ENCODE data around the gene AKAP5.

Gene AKAP5

DNA sequence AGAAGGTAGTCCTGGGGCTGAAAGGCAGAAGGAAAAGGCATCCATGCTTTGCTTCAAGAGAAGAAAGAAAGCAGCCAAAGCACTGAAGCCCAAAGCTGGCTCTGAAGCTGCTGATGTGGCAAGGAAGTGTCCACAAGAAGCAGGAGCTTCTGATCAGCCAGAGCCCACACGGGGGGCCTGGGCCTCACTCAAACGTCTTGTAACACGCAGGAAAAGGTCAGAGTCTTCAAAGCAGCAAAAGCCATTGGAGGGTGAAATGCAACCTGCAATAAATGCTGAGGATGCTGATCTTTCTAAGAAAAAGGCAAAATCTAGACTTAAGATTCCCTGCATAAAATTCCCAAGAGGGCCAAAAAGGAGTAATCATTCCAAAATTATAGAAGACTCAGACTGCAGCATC is 3.2 kb downstream of the AKAP5 start:
- DNase-seq (ENCODE audit: low read depth): no peak
- H3K4me3 ChIP-seq (ENCODE audit: low read length): no peak overlapping the region
- TF ChIP-seq, protein P1, sequence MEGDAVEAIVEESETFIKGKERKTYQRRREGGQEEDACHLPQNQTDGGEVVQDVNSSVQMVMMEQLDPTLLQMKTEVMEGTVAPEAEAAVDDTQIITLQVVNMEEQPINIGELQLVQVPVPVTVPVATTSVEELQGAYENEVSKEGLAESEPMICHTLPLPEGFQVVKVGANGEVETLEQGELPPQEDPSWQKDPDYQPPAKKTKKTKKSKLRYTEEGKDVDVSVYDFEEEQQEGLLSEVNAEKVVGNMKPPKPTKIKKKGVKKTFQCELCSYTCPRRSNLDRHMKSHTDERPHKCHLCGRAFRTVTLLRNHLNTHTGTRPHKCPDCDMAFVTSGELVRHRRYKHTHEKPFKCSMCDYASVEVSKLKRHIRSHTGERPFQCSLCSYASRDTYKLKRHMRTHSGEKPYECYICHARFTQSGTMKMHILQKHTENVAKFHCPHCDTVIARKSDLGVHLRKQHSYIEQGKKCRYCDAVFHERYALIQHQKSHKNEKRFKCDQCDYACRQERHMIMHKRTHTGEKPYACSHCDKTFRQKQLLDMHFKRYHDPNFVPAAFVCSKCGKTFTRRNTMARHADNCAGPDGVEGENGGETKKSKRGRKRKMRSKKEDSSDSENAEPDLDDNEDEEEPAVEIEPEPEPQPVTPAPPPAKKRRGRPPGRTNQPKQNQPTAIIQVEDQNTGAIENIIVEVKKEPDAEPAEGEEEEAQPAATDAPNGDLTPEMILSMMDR (conservative IDR thresholded peaks at IDR 0.05; ENCODE audit: low read length): no peak

DNA sequence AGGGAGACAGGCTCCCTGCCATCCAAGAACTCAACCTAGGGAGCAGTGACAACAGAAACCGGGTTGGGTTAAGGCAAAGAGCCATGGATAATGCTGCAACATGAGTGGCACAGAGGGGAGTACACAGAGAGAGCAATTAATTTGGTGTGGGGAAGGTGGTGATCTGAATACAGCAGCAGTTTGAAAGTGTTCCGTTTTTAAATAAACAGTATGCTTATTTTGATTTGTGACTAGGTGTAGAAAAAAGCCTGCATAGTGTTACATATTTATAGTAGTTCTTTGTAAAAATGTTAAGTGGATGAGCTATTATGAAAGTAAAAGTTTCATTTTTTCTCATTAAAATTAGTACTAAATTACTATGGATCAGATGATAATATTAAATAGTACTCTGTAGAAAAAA is 8.7 kb downstream of the AKAP5 start:
- H3K4me3 ChIP-seq (ENCODE audit: low read length): no peak overlapping the region
- no peak for DNase-seq (ENCODE audit: low read depth)
- TF ChIP-seq, protein P1 (conservative IDR thresholded peaks at IDR 0.05; ENCODE audit: low read length): no peak

DNA sequence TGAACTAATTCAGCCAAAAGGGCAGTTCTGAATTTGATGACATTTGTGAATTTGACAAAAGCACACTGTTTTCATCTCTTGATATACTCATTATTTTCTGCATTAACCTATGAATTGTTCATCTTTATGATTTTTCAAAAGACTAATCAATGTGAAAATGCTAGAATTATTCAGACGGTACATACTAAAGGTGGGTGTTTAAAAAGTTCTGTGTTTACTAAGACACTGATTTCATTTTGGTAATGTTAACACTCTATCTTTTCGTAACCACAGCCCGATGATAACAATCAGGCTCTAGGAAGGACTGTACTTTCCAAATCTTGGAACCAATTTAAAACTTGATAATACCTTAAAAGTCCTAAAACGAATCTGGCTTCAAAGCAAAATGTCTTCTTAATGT is 9.4 kb downstream of the AKAP5 start:
- no peak for DNase-seq (ENCODE audit: low read depth)
- TF ChIP-seq, protein P1 (conservative IDR thresholded peaks at IDR 0.05; ENCODE audit: low read length): no peak

DNA sequence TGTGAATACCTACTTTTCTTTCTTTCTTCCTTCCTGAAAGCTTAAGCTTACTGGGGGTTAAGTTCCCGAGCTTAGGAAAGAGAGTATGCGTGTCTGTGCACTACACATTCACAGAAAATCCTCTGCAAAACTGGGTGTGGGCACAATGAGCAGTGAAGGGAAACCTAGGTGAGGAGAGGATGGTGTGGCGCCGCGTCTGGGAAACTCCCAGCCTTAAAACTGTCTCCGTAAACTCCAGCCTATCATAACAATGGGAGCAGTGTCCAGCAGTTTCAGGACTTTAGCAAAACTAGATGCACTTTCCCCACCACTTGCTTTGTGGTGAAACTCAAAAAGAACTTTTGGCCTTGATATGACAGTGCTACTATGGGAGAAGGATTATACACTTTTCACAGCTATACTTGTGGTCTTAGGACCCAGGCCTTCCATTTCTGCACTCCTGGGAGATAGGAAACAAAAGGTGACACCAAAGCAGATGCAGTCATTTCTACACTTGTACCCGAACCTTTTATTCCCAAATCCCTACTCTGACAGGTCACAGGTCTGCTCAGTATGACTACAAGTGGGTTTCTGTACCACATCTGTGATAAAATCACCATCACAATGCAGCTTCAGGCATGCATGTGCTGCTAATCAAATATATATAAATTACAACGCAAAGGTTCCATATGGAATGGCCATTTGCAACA is 10.4 kb downstream of the AKAP5 start:
- H3K4me3 ChIP-seq (ENCODE audit: low read length): no peak overlapping the region
- no peak for DNase-seq (ENCODE audit: low read depth)
- TF ChIP-seq, protein P1 (conservative IDR thresholded peaks at IDR 0.05; ENCODE audit: low read length): no peak

More for the DNA sequence above, 9.4 kb downstream of the AKAP5 start:
- no peak overlapping the region for H3K4me3 ChIP-seq (ENCODE audit: low read length)

DNA sequence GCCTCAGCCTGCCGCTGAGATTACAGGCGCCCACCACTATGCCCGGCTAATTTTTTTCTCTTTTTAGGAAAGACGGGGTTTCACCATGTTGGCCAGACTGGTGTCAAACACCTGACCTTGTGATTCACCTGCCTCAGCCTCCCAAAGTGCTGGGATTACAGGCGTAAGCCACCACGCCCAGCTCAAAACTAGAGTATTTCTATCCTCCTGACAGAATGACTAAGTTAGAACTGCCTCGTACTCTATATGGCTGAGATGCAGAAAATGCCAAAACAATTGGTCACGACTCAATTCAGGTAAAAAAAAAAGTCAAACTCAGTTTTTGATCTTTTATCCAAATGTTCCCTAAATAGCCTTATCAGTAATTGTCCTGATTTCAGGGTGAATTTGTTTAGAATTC is 11.1 kb downstream of the AKAP5 start:
- no peak overlapping the region for H3K4me3 ChIP-seq (ENCODE audit: low read length)
- TF ChIP-seq, protein P1 (conservative IDR thresholded peaks at IDR 0.05; ENCODE audit: low read length): no peak
- DNase-seq (ENCODE audit: low read depth): no peak

DNA sequence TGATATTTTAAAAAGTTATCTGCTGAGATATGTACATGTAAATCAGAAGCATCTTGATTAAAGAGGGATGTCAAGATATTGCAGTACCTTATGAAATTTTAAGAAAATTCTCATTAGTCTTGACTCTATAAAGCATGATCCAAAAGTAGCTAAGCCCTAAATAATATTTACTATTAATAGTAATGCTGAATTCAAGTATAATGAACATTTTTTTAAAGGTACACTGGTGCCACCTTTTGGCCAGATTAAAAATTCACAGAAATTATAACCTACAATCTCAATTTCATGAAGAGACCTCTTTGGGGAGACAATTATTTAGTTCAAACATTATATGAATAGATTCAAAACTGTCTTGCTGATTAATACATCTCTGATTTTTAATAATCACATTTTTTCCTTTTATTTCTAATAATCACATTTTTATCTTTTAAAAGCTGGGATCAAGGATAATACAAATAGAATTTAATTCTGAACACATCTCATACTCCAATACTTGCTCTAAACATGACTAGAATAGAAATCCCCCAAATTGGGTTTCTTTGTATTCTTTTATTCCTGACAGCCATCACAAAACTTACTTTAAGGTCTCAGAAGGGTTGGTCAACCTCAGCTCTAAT is 13.4 kb downstream of the AKAP5 start:
- peak; percentile 13 for DNase-seq (ENCODE audit: low read depth)
- no peak overlapping the region for H3K4me3 ChIP-seq (ENCODE audit: low read length)
- TF ChIP-seq, protein P1 (conservative IDR thresholded peaks at IDR 0.05; ENCODE audit: low read length): peak; percentile 50

DNA sequence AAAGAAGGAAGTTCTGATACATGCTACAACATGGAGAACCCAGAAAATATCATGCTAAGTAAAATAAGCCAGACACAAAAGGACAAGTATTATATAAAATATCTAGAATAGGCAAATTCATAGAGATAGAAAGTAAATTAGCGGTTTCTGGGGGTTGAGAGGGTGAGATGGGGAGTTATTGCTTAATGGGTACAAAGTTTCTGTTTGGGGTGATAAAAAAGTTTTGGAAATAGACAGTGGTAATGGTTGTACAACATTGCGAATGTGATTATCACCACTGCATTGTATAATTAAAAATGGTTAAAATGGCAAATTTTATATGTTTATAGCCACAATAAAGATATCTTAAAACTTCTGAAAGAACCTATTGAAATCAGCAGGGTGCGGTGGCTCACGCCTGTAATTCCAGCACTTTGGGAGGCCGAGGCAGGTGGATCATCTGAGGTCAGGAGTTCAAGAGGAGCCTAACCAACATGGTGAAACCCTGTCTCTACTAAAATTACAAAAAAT is 23.3 kb downstream of the AKAP5 start:
- no peak overlapping the region for H3K4me3 ChIP-seq (ENCODE audit: low read length)
- TF ChIP-seq, protein P1 (conservative IDR thresholded peaks at IDR 0.05; ENCODE audit: low read length): no peak
- DNase-seq (ENCODE audit: low read depth): no peak

Data from AG10803 (cell line).